SK-N-MC (cell line): Measurements from ENCODE around the gene ART4.

Experiments
- DNase-seq: peaks from one replicate; pipeline ENCODE4 v3.0.0-alpha.2; 2011; ENCODE audit warnings: low read depth, low spot score
- H3K27ac ChIP-seq: fragments of 200-600 bp; sonication (generic); 2 replicates; pipeline ENCODE4 v1.5.1; 2016; ENCODE audit warnings: mixed run types
- H3K36me3 ChIP-seq: fragments of 200-600 bp; sonication (generic); 2 replicates; pipeline ENCODE4 v1.6.1; 2017; ENCODE audit warnings: antibody characterized with exemption, low read length, mixed read lengths; ENCODE audit not compliant: insufficient read depth
- H3K4me3 ChIP-seq: fragments of 200-600 bp; sonication (generic); 2 replicates; pipeline ENCODE4 v1.5.1; 2016
- H3K9ac ChIP-seq: fragments of 200-600 bp; sonication (generic); 2 replicates; pipeline ENCODE4 v1.8.0; 2017; ENCODE audit warnings: mixed run types, mixed read lengths; ENCODE audit not compliant: insufficient read length
- H3K9me3 ChIP-seq: fragments of 200-600 bp; sonication (generic); 2 replicates; pipeline ENCODE4 v1.6.1; 2017; ENCODE audit warnings: low read depth, mild to moderate bottlenecking, antibody characterized with exemption, low read length, moderate library complexity, mixed read lengths
- EZH2 ChIP-seq: fragments of 200-600 bp; sonication (generic); IDR thresholded peaks from one replicate; pipeline ENCODE4 v1.6.1; 2017; ENCODE audit warnings: antibody characterized with exemption
- FOXP2 ChIP-seq: optimal IDR thresholded peaks from 2 replicates; pipeline ENCODE3; 2011; ENCODE audit warnings: mild to moderate bottlenecking, moderate library complexity; ENCODE audit not compliant: insufficient read depth; ENCODE audit errors: extremely low read length, control extremely low read depth
- POLR2AphosphoS5 ChIP-seq: IDR thresholded peaks from 2 replicates; pipeline ENCODE4 v1.6.1; 2012; ENCODE audit warnings: mild to moderate bottlenecking, low read depth, low read length, borderline replicate concordance

The ART4 gene

GRCh38 chr12:14811486-14811885 lies 31.8 kb downstream of the ART4 start:
- no peaks in the 10 kb centered on the region for H3K9me3 ChIP-seq
- H3K9ac ChIP-seq = no peak overlapping the region
- DNase-seq = no peak
- no peaks in the 10 kb centered on the region for H3K36me3 ChIP-seq
- TF ChIP-seq FOXP2 (no peak), EZH2 (no peak), POLR2AphosphoS5 (no peak)
- no peak overlapping the region for H3K4me3 ChIP-seq
- no peak overlapping the region for H3K27ac ChIP-seq

DNA sequence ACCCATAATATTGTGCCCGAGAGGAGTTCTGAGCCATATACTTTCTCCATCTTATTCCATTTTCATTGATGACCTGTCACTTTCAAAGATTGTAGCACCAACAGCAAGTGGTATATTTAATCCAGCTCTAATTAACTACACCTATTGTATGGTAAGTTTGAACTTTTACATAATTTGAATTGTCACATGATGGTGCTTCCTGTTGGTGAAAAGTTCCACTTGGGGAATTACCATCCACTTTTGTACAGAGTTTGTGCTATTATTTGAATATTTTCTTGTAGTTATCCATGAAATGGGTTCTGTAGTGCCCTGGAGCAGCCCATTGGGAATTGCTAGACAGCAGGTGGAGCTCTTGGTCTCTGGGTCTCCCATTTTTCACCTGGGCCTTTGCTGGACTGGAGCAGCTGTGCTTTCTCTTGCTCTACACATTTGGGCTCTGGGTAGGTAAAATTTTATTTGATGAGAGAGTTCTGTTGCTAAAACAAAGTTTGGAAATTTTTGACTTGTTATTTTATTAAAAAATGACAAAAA lies 32.3 kb downstream of the ART4 start:
- no peak for DNase-seq
- no peaks in the 10 kb centered on the region for H3K36me3 ChIP-seq
- no peak for TF ChIP-seq EZH2
- H3K9me3 ChIP-seq = no peaks in the 10 kb centered on the region
- H3K4me3 ChIP-seq = no peak overlapping the region
- no peak overlapping the region for H3K27ac ChIP-seq
- H3K9ac ChIP-seq = no peak overlapping the region

DNA sequence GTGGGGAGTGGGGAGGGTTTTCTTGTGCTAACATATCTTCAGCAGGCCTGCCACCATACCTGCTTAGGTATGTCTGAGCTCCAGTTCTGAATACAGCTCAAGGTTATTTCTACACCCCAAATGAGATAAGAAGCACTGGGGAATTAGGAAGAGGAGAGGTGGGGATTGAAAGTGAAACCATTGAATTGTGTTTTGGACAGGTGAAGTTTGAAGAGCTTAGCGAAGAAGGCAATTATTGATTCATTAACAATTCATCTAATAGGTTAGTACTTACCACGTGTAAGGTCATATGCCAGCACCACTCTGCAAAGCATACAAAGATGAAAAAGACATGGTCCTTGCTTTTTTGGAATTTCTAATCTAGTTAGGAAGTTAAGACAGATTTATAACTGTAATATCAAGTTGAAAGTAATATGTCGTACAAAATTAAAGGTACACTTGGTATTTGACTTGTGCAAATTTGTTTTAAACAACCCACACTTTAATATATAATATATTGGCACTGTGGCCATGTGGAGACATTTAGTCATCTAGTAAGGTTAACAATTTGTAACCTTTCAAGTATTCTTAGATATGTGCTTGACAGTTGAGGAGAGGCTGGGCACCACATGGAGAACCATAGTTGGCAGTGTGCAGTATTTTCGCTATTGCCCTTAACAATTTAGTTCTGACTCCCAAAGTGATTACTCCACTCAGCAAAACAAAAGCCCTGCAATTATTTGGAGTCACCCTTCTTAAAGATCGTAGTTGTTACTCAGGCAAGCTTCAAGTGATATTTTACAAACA lies 33.0 kb downstream of the ART4 start:
- TF ChIP-seq POLR2AphosphoS5 = no peak
- no peak for TF ChIP-seq EZH2
- no peak for TF ChIP-seq FOXP2
- Histone ChIP-seq H3K4me3 (no peak overlapping the region), H3K9ac (no peak overlapping the region), H3K9me3 (no peaks in the 10 kb centered on the region), H3K27ac (no peak overlapping the region), H3K36me3 (no peaks in the 10 kb centered on the region)
- no peak for DNase-seq

DNA sequence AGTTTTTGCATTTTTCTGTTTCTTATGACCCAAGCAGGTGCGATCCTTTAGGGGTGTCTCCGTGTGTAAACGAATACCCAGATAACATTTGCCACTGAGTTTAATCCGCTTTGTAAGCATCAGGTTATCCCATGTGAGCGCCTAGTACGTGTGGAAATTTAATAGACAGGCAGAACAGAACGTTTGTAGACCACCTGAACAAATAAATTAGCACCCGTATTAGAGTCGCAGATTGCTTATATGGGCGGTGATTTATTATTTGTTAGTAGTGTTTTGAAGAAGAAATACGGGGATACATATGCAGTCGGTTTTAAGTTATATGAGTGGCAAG lies 39.5 kb downstream of the ART4 start:
- Histone ChIP-seq H3K27ac (peak overlapping the region; percentile 57; the same call in 1 of the 2 replicates), H3K9me3 (no peaks in the 10 kb centered on the region), H3K4me3 (peak overlapping the region; percentile 90), H3K9ac (peak overlapping the region; percentile 87), H3K36me3 (peaks cover 23% of the 10 kb centered on the region)
- DNase-seq = no peak
- no peak for TF ChIP-seq EZH2
- no peak for TF ChIP-seq POLR2AphosphoS5
- no peak for TF ChIP-seq FOXP2

DNA sequence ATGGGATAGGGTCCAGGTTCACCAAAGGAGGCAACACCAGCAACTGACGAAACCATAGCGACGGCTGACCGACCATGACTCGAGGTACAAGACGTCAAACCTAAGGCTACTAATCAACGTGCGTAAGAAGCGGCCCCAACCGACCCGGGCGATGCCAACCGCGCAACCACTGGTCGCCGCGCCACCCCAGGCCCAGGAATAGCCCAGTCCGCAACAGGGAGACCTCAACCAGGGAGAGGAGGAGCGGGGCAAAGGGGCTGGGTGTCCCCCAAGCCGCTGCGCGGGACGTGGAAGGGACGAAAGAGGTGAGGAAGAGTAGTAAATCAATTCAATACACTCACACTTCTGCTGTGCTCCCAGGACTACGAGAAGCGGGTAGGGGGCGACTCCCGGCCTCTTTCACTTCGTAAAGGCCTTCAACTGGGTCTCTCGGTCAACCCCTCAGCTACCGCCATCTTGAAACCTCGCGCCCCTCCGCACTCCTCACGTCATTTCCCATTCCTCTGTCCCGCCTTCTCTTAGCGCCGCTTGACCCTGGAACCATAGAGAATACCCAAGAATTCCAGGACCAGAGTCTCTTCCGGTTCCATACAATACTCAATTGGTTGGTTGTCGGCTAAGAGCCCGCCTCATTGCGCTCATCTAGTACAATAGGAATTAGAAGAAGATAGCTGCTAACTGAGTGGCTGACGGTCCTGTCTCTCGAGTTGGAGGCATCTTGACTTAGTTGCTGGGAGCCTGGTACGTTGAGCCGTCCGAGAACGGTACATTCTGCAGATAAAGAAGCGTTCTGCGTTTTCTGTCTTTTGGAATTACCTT lies 40.1 kb downstream of the ART4 start, which contains the start of the genes C12orf60 and WBP11:
C12orf60 (plus strand) TSS at position 660 of the 819 bp plus-strand sequence. CDS start 19,266 bp downstream, outside the sequence.
WBP11 (minus strand) TSS at position 468 of the 819 bp plus-strand sequence. CDS start 2,095 bp downstream, outside the sequence.
- peak; percentile 98 for TF ChIP-seq POLR2AphosphoS5
- TF ChIP-seq FOXP2 = no peak
- Histone ChIP-seq H3K27ac (peak within 1 kb of the TSS; percentile 57; the same call in 1 of the 2 replicates), H3K9me3 (no peaks in the 10 kb centered on the region), H3K36me3 (peaks cover 29% of the 10 kb centered on the region), H3K9ac (peak within 1 kb of the TSS; percentile 93), H3K4me3 (peak within 1 kb of the TSS; percentile 90)
- DNase-seq = peak; percentile 98

DNA sequence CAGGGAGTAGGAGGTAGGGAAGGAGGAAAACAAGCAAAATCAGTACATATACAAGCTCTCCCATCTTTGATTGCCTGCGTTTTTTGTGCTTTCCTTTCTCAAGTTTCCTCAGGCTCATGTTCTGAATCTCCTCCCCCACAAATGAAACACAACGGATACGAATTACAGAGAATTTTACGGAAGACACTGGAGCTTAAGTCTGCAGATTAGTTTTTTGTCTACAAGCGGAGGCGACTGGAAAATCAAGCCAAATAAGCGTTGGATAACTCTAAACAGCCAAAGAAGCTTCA lies 40.7 kb downstream of the ART4 start:
- Histone ChIP-seq H3K9me3 (no peaks in the 10 kb centered on the region), H3K9ac (peak overlapping the region; percentile 93), H3K27ac (no peak overlapping the region), H3K4me3 (peak overlapping the region; percentile 90), H3K36me3 (peaks cover 34% of the 10 kb centered on the region)
- no peak for DNase-seq
- TF ChIP-seq EZH2 (no peak), POLR2AphosphoS5 (no peak), FOXP2 (no peak)

DNA sequence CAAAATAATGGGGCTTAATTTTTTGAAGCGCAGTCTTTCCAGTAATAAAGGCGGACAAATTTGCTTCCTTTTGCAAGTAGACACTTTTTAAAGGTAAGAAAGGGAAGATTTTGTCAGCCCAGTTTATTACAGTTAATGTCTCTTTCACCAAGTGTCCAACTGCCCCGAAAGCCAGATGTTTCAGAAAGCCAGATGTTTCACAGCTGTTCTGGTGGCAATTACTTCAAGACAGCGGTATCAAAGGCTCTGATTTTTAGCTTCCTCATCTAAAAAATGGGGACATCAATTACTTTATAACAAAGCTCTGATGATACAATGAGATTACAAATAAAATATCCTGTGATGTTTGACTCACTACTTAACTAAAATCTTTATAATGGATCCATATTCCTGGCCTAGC lies 41.1 kb downstream of the ART4 start:
- H3K4me3 ChIP-seq = peak overlapping the region; percentile 90
- DNase-seq = no peak
- no peak overlapping the region for H3K27ac ChIP-seq
- H3K9ac ChIP-seq = peak overlapping the region; percentile 93
- no peaks in the 10 kb centered on the region for H3K9me3 ChIP-seq
- H3K36me3 ChIP-seq = peaks cover 39% of the 10 kb centered on the region
- TF ChIP-seq EZH2 (no peak), POLR2AphosphoS5 (no peak), FOXP2 (no peak)

DNA sequence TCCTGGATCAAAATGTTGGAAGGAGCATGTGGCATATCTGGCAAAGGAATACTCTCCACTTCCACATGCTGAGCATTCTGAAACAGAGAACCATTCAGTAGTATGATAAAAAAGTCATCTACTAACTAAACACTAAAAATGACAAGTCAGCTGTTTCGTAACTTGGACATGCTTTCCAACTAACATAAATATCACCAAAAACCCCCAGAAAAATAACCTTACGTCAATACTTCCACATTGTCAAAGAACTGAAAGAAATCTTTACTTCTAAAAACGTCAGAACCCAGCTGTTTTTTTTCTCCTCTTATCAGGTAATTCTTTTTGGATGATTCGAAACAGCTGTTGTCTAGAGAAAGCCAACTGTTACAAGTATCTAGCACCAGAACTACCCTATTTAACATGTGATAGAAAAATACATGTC lies 48.3 kb downstream of the ART4 start:
- Histone ChIP-seq H3K27ac (no peak overlapping the region), H3K36me3 (peaks cover 96% of the 10 kb centered on the region), H3K9ac (no peak overlapping the region), H3K9me3 (no peaks in the 10 kb centered on the region), H3K4me3 (no peak overlapping the region)
- DNase-seq = no peak
- TF ChIP-seq EZH2 = no peak
- TF ChIP-seq FOXP2 = no peak
- no peak for TF ChIP-seq POLR2AphosphoS5
